Dermis blood vessel endothelial cell (primary cell): ENCODE data around the gene EFCAB6. TPM values are rescaled to one million over a fixed set of nuclear protein-coding genes. Genes with fewer than 3 reads are reported as not detected.
A peak's percentile ranks its signal among the peaks of the same experiment; 100 is the strongest.

ENCODE experiments used
- DNase-seq: peaks from one replicate; pipeline ENCODE4 v3.0.0; 2010
- total RNA-seq: library from RNA; depleted of rRNA; stranded (reverse); fragments of >200 nt; gene quantifications from 2 replicates; pipeline ENCODE4 v1.2.3, GENCODE V29; 2014

The EFCAB6 gene
- total RNA-seq, 1 donor from 2014 or later: under 0.01 TPM

DNA sequence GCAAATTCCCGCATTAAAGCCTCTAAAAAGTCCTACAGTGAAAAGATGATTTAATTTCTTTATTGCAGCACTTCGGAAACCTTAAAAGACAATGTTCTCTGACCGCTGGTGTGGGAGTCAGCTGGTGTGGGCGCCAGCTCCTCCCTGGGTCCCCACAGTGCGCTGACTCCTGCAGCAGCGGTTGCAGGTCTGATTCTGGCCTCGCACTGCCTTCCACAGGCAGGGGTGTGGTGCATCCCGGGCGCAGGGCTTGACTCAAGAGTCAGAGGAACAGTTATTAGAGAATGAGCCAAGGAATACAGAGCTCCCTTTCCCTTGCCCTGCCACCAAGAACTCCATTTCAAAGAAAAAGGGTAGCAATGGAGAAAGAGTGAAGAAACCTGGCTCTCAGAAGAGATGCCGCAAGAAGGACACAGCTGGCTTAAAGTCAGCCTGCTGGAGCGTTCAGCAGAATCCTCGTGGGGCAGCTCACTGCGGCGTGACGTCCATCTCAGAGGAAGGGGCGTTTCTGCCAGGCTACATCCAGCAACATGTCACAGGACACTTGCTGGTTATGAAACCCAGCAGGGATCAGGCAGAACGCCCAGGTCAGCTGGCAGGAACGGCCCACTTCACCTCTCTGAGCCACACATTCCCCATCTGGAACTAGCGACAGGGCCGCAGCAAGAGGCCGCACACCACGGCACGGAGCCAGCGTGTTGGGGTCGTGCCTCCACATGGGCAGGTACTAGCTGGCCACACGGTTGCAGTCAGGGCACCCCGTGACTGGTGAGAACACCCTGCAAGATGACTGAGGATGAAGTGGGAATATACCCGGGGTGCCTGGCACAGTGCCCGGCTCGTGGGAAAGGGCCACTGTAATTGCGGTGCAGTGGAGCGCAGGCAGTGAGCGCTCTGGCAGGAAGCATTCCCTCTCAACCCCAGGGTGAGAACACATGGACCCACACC lies 18.1 kb upstream of the EFCAB6 start:
- no peak for DNase-seq

DNA sequence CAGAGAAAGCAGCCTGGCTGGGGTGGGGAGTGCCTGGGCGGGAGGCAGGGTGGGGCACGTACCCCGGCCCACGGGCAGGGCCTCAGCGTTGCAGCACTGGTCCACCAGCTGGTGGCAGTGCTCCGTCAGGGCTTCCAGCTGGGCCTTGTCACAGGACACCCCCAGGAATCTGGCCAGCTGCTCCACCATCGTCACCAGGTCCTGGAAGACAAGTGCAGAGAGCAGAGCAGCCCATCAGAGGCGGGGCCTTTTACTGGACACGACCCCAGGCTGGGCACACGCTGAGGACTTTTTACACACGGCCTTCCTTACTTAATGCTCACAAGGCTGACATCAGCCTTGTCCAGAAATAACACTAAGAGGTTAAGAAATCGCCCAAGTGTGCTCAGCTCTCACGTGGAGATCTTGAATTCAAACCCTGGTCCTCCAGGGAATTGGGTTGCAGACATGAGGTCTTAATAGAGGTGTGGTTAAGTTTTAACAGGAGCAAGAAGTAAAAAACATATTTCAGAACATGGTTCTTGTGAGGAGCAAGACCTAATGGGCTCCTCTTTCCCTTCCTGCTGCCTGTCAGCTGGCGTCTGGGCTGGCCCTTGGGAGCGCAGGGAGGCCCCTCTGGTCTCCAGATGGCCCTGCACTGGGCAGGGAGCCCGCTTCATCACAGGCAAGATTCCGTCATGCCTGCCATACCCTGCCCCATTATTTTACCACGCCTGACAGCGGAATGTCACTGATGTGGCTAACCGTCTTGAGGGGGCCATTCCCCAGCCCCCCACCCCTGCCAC lies 17.1 kb upstream of the EFCAB6 start:
- no peak for DNase-seq

GRCh38 chr22:43828725-43828997 lies 16.6 kb upstream of the EFCAB6 start:
- DNase-seq: no peak

GRCh38 chr22:43827926-43828724 lies 16.0 kb upstream of the EFCAB6 start:
- no peak for DNase-seq

DNA sequence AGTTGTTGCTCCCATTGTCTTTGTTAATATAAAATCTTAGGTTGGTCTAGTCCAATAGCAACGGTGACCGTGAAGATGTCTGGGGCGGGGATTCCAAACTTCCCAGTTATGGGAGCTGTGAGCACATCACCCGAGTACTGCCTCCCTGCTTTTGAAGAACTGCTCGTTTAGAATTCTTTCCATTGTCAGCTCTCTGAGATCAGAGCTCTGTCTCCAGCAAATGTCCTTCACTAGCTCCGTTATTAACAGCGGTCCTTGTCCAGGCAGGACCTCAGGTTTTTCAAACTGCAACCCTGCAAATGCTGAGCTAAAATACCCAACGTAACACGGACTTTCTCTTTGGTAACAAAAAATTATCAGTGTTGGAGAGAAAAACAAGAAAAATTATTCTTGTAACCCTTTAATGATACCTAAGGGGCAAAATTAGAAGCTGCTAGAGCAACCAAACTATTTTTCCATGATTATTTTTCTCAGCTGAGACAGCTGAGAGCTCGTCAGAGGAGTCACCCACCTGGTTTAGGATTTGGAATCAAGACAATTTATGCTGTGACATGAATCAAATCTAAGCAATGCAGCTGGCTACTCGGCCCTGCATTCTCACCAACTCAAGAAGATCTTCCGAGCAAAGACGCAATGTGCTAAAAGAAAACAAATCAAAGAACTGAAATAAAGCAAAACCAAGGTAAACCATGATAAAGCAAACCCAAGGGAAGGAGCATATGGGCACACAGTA lies 15.1 kb upstream of the EFCAB6 start:
- DNase-seq: no peak

GRCh38 chr22:43826142-43827002 lies 14.3 kb upstream of the EFCAB6 start:
- DNase-seq: peak; percentile 30

DNA sequence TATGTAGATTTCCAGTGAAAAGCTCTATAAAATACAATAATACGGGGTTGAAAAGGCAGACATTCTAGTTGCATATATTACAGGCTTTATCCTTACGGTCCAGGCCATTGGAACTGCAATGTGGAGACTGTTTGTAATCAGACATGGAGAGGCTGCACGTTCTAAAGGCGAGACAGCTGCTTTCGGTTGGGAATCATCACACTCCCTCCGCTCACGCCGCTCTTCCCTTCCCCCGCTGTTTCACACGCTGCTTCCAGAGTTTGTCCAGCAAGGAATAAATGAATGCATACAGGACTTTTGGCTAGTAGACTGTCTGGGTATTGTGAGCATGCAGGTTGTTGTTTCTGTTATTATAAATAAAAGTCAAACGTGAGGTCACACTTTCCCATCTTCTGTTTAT lies 13.5 kb upstream of the EFCAB6 start:
- no peak for DNase-seq

- DNase-seq: no peak
These were observed 12.8 kb upstream of the EFCAB6 start for GRCh38 chr22:43824724-43825420.

- DNase-seq: no peak
These were observed 12.0 kb upstream of the EFCAB6 start for GRCh38 chr22:43823911-43824665.

DNA sequence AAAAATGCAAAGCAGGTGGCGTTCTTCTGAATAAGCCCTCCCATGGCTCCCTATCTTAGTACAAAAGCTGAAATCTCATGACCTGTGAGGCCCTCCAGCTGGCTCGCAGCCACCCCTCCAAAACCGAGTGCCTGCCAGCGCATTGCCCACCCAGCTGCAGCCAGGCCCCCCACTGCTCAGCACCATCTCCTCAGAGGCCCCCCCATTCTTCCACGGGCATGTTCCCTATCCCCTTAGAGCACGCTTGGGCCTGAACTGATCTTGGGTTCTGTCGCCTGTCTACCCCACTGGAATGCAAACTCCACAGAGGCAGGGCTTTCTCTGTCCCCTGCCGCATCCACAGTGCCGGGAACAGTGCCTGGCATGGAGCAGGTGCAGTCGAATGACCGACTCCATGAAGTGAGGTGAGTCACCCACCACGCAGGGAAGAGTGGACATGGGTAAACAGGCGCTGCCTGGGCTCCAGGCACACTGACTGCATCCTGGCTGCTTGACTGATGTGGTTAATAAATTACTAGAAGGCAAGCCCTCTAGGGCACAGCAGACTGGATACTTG lies 11.3 kb upstream of the EFCAB6 start:
- DNase-seq: no peak

DNA sequence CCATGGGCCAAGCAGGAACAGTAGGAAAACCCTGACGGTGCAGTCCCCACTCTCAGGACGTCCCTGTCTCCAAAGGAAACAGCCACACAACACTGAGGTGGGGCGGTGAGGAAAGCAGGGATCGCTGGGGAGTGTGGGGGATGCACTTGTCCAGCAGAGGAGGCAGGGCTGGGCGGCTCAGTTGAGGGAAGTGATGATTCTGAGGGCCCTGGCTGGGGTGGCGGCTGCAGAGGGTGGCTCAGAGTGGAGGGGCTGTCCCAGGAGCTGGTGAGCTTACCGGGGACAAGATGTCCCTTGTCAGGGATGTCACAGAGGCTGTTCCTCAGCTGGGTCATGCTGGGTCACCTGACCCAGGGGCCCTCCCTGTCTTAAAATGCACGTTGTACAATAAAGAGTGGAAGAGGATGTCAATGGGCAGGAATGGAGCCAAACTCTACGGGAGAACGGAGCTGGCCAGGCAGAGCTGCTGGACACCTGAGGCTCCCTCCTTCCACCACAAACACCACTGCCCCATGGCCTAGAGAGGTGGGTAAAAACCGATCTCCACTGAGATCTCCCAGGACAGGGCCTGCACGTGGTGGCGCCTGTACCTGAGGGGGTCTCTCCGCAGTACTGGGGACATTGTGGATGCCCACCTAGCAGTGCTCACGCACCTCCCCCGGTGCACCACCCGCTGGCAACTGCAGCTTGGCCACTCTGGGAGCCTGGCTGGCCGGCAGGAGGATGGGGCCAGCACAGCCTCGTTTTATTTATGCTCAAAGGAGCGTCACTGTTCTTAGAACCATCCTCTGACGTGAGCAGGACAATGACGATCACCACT lies 9.7 kb upstream of the EFCAB6 start:
- no peak for DNase-seq

DNA sequence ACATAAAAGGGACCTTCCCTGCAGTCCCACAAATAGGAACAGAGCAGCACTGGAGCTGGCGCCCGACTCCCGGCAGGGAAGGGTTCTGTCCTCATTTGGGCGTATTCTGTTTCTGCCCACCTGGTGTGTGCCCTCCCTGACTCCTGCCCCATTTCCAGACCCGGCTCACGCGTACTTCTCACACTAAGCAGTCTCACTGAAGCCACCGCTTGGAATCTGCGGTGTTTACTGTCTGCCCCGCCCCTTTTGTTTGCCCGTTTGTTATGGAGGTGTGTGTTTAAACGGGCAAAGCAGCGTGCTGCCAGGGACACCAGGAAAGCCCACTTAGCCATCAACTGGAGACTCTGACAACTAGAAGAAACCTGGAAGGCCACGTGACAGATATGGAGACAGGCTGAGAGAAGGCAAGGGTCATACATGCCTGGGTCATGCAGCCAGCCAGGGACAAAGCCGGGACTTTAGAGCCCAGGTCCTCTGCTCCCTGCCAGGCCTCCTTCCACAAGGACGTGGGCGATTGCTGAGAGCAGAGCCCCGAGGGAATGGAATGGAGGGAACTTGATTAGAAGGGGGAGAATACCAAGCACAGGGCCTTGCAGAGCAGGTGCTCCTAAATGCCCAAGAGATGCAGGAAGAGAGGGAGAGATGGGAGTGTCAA lies 8.7 kb upstream of the EFCAB6 start:
- no peak for DNase-seq

- DNase-seq: no peak
These were observed 8.0 kb upstream of the EFCAB6 start for GRCh38 chr22:43819931-43820640.

DNA sequence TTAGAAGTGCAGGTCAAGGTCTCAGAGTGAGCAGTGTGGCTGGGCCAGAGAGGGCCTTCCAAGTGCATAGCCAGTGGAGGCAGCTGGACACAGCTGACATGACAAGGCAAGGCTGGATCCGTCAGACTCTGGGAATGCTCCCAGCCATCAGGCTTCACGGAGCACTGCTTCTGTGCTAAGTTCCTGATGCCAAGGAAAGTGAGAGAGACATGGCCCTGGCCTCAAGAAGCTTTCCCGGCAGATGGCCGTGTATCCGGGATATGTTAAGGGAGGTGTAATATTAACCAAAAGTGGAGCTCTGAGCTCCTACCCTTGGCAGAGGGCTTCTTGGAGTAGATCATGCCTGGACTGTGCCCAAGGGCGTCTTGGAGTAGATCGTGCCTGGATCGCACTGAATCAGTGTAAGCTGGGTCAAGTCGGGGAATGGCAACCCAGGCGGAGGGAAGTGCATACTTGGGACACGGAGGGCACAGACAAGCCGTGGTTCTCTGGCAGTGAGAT lies 7.4 kb upstream of the EFCAB6 start:
- no peak for DNase-seq

DNA sequence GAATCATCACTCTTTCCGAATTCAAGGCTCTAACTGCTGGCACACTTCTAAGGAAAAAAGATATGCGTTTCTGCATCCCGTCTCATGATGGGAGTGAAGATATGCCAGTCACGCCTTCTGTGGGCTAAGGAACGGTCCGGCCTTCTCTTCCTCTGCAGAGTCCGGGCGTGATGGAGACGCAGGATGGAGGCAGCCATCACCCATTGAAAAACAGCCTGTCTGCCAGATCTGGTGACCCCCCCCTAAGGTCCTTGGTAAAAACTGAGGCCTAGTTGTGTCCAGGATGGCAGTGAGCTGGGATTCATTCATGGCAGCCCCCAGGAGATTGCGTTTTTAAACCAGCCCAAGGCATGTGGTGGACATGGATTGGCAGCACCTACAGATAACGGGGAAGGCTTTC lies 6.9 kb upstream of the EFCAB6 start:
- no peak for DNase-seq

DNA sequence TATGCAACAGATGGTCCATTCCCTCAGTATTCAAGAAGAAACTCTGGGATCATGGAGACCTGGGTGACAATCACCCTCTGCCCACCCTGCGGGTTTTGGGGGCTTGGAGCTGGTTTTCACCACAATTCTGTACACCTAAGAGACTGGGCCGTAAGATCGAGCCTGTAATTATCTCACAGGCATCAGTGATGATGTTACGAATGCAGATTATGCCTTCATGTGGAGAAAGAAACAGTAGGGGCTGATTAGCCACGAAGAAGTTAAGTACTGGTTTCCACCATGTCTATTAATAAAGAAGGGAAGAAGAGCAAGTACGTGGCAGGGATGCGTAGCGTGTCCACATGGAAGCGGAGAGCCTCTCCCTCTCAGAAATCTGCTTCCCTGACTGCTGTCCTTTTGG lies 5.3 kb upstream of the EFCAB6 start:
- no peak for DNase-seq

GRCh38 chr22:43814264-43814663 lies 2.2 kb upstream of the EFCAB6 start:
- no peak for DNase-seq
